H4 (cell line): Measurements from ENCODE around the gene LAMC1. TPM values are rescaled to one million over a fixed set of nuclear protein-coding genes. Genes with fewer than 3 reads are reported as not detected.
A peak's percentile ranks its signal among the peaks of the same experiment; 100 is the strongest.

Experiments used
- DNase-seq: peaks from one replicate; pipeline ENCODE4 v3.0.0-alpha.2; 2015; ENCODE audit warnings: low spot score
- total RNA-seq: library from RNA; depleted of rRNA; stranded (reverse); fragments of >200 nt; shearing (Covaris generic); gene quantifications from 2 replicates; pipeline ENCODE4 v1.2.3, GENCODE V29; 2014

LAMC1 gene
- total RNA-seq, 1 experiment from 2014 or later, result 122 TPM

DNA sequence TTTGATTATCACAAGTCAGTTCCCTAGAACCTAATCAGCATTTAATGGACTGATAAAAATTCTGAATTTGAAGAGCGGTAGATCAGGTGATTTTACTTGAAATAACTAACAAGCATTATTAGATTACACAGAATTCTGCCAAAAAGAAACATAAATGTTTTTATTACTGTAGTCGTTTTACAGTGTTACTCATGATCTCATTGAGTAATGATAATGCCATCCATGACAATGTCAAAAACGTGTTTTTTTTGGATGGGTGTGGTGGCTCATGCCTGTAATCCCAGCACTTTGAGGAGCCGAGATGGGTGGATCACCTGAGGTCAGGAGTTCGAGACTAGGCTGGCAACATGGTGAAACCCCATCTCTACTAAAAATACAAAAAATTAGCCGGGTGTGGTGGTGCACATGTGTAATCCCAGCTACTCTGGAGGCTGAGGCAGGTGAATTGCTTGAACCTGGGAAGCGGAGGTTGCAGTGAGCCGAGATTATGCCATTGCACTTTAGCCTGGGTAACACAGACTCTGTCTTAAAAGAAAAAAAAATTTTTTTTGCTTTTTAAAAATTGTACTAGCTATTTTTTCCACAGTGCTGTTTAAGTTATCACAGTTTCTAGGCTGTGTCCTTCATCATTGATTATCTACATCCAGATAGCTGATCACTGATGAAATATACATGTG is 56.6 kb downstream of the LAMC1 start:
- DNase-seq, result no peak

DNA sequence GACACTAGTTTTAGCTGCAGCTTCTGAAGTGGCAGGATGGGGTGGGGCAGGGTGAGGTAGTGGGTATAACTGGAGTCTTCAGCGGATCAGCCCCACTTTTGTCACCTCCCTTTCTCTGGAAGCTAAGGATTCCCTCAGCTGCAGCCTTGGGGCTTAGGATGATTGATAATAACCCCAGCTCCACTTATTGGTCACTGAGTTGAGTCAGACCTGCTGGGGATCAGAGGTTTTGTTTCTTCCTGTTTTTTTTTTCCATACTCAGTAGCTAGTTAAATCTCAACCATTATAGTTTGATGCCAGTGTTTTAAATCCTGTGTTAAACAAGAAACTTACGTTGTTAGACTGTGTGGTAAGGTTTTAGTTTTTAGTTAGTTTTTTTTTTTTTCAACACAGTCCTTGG is 57.2 kb downstream of the LAMC1 start:
- DNase-seq, result no peak

DNA sequence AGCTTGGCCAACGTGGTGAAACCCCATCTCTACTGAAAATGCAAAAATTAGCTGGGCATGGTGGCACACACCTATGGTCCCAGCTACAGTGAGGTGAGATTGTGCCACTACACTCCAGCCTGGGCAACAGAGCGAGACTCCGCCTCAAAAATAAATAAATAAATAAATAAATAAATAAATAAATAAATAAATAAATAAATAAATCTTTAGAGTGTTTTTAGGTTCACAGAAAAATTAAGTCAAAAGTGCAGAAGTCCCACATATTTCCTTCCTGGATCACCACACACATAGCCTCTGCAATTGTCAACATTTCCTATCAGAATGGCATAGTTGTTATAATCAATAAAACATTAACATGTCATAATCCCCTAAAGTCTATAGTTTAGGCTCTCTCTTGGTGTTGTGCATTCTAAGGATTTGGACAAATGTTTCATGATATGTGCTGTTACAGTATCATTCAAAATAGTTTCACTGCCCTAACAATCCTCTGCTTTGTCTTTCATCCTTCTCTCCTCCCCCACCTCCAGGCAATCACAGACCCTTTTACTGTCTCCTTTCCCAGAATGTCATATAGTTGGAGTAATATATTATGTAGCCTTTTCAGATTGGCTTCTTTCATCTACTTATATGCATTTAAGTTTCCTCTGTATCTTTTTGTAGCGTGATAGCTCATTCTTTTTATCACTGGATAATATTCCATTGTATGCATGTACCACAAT is 58.3 kb downstream of the LAMC1 start:
- no peak for DNase-seq

DNA sequence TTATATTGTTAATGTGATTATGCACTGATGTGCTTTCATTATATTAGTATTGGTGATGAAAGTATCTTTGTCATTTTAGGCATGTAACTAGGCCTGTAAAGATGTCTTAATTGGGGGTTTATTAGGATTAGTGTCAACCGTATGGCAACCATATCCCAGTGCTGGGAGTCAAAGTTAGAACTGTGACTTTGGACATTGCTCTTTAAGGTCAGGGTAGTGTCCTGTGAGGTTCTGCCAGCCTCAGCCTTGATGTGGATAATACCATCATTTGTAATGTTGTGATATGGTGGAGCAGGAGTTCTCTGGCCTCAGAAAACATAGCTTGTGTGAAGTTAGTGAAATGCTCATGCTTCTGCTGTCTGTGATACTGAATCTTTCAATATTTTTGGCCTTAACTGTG is 59.4 kb downstream of the LAMC1 start:
- no peak for DNase-seq

DNA sequence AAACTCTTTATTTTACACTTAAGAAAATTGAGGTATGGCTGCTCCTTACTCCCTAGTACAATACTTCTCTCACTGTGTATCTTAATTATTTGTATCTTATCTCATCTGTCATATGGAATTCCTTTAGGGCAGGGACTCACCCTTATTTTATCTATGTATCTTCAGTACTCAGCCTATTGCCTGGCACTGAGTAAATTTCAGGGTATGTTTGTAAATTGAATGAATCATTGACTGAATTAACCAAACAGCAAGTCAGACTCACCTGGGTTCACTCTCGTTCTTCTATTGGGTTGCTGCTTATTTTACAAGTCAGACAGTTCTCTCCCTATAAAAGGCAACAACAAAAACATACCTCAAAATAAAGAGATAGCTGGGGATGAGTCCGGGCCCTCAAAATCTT is 63.8 kb downstream of the LAMC1 start:
- DNase-seq, result no peak

DNA sequence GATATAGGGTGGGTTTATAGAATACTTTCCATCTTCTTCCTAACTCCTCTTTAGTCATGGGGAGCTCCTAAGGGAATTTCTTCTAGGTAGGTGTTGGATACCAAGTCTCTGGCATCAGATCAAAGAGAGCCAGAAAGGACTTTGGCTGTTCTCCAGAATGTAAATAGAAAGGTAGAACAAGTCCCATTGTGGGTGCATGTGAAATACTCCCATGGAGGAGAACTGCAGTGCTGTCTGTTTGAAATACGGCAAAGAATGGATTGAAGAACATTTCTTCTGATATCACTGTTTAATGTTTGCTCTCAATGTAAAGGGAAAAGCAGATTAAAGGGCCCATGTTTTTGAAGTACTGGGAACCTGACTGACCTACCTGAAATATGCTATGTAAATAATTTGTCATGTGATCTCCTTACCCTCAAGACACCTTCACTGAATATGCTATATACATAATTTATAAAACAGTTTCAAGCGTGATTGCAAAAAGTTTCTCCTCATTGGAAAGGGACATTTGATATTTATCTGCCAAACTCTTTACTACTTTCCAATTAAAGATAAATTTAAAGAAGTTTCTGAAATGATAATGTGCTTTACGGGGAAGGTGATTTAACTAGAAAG is 65.9 kb downstream of the LAMC1 start:
- DNase-seq, result no peak

DNA sequence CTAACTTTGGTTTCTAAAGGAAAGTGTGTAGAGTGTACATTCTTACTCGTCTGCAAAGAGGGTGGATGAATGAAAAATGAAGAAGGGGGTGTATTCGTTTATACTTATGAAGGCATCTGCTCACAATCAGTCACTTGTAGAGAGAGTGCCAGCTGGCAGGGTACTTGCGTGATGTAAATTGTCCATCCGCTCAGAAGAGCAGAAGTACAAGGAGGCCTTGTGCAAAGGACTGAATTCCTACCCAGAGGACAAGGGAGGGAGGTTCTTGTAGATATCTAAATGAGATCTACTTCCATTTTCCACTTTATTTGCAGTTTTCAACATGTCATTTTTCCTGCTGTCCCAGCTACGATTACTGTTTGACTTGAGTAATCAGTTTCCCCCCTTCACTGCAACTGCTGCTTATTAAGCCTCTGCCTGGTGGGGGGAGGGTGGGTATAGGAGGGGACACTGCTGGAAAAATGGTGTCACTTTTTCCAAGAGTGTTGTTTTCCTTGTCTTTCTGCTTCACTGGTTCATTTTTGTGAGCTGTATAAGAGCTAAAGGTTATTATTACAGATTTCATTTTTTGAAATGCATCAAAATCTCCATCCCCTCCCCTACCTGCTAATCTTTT is 67.3 kb downstream of the LAMC1 start:
- DNase-seq, result no peak

DNA sequence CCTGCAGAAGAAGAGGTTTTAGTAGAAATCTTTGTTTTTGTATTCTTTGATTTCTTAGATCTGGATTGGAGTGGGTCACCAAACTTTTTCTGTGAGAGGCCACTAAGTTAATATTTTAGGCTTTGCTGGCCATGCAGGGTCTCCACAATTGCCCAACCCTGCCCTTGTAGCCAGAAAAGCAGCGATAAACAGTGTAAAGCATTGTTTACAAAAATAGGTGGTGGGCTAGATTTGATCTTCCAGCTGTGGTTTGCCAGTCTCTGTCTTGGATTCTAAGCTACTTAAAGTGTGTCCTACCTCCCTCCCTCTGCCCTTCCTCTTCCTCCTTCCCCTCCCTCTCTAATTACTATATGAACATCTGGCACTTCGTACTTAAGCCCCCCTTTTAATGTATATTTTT is 68.0 kb downstream of the LAMC1 start:
- no peak for DNase-seq

DNA sequence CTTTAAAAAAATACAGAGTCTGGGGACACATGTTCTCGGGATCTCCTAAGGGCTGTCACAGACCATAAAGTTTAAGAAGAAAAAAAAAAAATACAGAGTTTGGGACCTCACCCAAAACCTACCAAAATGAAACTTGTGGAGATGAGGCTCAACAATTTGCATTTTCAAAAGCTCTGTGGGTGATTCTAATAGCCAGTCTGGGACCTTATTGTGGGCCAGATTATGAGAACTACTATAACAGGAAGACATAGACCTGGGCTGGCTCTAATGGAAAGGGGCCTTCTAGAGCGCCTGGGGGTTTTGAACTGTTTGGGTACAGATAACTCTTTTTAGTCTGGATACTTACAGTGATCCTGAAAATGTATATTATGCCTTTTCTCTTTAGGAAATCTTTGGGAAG is 69.1 kb downstream of the LAMC1 start:
- no peak for DNase-seq

DNA sequence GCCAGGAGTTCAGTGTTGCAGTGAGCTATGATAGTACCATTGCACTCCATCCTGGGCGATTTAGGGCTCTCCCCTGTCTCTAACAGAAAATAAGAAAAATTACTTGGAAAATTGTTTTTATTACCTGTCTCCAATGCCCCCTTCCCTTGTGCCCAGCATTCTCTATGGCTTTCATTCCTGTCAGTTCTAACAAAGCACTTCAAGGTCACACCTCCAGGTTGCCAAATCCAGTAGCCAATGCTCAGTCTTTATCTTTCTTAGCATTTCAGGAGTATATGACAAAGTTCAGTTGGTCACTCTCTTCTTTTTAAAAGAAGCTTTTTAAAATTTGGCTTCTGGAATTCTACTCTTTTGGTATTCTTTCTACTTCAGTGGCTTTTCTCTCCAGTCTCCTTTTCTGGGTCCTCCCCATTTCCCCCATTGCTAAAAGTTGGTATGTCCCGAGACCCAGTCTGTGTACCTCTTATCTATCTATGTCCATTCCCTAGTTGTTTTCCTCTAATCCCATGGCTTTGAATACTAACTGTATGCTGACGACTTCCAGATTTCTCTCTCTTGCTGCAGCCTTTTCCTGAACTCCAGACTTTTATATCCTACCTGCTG is 69.9 kb downstream of the LAMC1 start:
- DNase-seq, result no peak

DNA sequence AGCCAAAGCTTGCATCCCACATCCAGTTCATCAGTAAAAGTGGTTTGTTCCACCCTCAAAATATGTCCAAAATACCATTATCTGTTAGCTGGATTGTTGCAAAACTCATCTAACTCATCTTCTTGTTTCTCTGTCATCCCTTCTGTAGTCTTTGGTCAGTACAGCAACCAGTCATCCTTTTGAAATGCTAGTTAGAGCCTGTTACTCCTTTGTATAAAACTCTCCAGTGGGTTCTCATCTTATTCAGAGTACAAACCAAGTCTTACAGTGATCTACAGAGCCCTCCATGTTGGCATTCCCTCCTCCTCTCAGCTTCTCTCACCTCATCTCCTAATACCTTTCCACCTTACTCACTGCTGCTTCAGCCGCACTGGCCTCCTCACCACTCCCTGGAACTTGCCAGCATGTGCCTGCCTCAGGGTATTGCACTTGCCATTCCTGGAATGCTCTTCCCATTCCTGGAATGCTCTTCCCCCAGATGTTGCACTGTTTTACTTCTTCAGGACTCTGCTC is 70.6 kb downstream of the LAMC1 start:
- peak; percentile 26 for DNase-seq

DNA sequence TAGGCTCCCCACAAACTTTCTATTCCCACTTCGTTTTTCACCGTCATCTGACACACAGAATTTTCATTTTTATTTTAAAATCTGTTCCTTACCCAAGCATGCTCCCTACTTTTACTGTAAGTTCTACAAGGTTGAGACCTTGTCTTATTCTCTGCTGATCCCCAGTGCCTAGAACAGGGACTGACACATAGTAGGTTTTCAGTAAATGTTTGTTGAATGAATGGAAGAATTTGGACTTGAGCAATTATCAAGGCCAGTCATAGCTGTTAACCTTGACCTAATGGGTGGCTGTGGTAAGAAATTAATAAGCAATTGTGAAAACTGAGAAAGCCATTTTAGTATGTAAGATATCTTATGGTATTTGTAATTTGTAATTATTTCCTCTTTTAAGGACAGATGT is 71.1 kb downstream of the LAMC1 start:
- no peak for DNase-seq

DNA sequence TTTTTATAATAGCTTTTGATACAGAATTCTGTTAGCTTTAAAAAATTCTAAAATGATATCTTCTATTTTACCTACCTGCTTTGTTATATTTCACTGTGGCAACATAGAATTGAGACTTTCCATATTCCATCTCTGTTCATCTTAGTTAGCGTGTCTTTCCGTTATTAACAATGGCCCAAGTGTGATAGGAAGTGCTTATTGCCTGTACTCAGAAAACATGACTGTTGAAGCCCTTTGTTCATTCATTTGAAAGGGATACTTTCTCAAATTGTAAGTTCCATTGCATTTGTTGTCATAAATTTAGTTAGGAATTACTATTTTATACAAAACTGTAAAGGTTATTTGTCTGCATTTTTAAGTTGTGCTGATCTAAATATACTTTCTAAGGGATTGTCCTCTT is 73.1 kb downstream of the LAMC1 start:
- DNase-seq, result no peak

DNA sequence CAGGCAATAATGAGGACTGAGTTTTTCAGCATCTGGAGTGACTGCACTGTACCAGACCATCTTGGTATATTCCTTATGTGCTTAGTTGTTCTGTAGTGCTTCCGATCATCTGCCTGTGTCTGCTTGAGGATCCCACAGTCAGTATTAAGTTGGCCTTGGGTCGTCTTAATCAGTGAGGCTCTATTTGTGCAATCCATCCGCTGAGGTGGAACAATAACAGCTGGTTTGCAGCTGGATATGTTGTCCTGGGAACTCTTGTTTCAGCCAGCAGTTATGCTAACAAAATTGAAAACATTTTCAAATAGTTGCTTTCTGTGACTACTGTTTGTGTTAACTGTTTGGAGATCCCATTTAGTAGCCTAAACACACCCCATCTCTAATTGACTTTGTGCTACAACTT is 73.7 kb downstream of the LAMC1 start:
- no peak for DNase-seq

DNA sequence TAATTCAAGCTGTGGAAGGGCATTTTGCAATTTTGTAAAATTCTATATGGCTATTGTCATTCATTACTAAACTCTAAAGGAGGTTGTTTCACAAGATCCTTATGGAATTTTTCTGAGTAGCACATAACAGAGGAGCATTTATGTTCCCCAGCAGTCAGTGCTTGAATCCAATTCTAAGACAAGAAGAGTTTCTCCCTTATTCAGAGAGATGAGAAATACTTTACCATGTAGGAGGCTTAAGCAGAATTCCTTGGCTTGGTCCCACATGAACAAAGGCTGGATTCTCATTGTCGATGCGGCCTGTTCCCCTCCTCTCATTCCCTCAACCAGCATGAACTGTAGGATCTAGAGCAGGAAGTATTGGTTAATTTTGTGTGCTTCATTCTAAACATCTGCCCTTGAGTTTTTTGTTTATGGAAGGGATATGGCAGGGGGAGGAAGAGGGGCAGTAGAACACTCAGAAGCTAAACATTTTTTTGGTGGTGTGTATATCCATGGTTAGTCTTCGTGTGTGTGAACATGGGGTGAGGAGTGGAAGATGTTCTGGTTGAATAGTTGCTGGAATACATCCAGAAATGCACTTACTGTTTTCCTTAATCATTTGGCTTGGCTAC is 74.3 kb downstream of the LAMC1 start:
- DNase-seq, result peak; percentile 65

DNA sequence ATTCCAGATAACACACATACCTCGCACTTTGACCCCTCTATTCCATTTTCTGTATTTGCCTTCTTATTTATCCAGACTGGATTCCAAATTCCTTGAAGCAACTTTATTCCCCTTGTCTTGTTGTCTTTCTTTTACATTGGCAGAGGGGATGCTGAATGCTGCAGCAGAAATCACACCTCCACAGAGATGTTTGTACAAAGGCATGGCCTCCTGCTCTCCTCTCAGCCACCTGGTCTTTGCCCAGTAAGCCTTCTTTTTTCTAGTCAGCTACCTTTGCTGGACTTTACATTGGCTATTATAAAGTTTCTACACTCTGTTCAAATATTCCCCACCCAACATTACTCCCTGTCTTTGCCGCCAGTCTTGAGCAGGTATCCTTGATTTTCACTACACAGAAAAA is 75.1 kb downstream of the LAMC1 start:
- DNase-seq, result no peak

DNA sequence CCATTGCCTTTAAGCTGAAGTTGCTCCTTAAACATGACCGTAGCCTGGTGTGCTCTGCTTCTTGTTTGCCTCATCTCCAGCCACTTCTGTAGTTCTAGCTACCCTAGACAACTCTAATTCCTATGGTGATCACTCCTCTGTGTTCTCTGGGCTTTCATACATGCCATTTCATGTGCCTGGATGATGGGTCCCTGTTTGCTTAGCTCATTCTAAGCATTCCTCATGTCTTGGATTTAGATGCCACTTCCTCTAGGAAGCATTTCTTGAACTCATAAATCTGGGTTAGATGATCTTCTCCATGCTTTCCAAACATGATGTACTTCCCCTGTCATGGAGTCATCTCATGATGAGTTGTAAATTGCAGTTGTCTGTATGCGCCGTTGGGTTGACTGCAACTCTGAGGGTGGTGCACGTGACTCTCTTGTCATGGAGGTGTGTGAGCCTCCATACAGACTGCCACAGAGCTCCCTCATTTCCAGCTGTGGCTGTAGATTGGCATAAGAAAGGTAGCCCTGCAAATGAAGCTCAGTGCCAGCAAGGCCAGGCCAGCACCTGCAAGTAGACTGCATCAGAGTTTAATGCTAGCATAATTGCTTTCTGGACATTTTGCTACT is 77.2 kb downstream of the LAMC1 start:
- no peak for DNase-seq

DNA sequence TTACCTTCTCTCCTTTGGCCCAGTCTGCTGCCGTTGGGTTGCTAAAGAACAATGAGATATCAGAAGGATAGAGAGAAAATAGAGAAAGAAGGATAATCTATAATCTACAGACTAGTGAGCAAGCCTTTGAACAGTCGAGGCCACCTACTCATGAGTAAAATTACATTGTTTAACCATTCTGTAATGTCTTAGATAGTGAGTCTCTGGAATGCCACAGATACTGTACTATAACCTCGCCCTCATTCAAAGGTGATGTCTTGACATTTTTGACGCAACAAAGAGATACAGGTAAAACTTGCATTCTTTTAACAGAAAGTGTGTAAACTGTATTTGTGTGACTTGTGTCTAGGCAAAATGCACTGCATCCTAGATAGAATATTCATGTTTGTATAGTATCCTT is 77.9 kb downstream of the LAMC1 start:
- no peak for DNase-seq

DNA sequence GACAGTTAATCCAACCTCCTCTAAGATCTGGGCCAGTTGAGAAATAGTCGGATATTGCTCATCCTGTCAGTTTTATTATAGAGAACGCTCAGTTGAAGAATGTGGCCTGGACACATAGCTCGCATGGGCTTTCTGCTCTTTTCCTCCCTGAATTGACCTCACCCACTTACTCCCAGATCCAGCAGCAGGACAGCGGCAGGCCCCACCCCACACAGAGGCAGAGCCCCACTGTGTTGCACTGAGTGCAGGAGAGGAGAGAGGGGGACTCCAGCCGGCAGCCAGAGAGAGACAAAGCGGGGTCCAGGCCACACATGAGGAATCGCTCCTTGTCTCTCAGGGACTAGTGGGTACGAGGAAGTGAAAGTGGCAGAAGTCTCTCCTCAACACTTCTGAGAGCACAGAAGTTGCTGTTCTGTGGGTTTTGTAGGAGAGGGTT is 78.6 kb downstream of the LAMC1 start:
- no peak for DNase-seq

DNA sequence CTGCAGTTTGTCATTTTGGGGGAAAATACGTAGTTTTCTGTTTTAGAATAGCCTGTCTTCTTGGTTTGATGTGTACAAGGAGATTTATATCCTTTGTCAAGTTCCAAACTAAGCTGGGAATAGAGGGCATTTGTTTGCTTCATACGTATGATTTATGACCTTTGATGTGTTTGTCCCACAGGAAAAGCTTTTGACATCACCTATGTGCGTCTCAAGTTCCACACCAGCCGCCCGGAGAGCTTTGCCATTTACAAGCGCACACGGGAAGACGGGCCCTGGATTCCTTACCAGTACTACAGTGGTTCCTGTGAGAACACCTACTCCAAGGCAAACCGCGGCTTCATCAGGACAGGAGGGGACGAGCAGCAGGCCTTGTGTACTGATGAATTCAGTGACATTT is 79.9 kb downstream of the LAMC1 start:
- DNase-seq, result no peak

DNA sequence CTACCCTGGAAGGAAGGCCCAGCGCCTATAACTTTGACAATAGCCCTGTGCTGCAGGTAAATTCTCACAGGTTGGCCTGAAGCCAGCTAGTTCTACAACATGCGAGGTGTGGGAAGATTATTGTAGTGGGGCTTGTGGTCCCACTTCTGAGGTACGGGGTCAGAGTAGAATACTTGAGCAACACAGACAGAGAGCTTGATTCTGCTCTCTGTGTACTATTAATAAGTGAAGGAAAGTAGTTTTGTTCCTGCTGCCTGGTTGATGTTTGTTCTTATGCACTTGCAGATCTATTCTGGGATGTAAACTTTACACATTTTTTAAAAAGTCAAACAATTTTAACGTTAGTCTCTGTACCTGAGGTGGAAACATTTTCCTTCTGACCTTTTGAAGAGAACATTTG is 80.4 kb downstream of the LAMC1 start:
- no peak for DNase-seq
